A549 (cell line): Measurements from ENCODE around the gene NR2E1. TPM values are rescaled to one million over a fixed set of nuclear protein-coding genes. Genes with fewer than 3 reads are reported as not detected.

Experiments used
- ATAC-seq, 2 experiments: fragments of 200-7000 bp in 1 of 2; fragments of >200 bp in 1 of 2; cut with Nextera tagmentation in 1 of 2; cut with Tn5 transposase in 1 of 2; 3 replicates each; pipeline versions ENCODE4 v1.8.0 to v1.9.1; 2018 to 2020; ENCODE audit warnings: mild to moderate bottlenecking in 1 of 2, moderate library complexity in 1 of 2
- CTCF ChIA-PET: fragments of 300-600 bp; sonication (Branson Sonifier 250); formaldehyde crosslinking; extraction: SDS; loops from one replicate; lab custom pipeline; 2021; ENCODE audit warnings: antibody characterized with exemption, inconsistent platforms; lab: Yijun Ruan, JAX
- POLR2A ChIA-PET: fragments of 350-600 bp; formaldehyde crosslinking; extraction: SDS; loops from one replicate; lab custom pipeline; 2021; ENCODE audit warnings: antibody characterized with exemption, inconsistent platforms; lab: Yijun Ruan, JAX
- DNase-seq, 2 experiments: peaks; one replicate each; pipeline versions ENCODE4 v3.0.0 to v3.0.0-alpha.2; 2011 to 2016; ENCODE audit warnings: low read depth in 1 of 2, low spot score in 1 of 2
- FAIRE-seq: peaks from 2 replicates; lab custom pipeline; 2011; peaks lifted over from hg19 to GRCh38; lab: Jason Lieb, UNC
- H3K27ac ChIP-seq, 2 experiments: fragments of >200 bp; sonication (Bioruptor Twin); formaldehyde crosslinking; 3 replicates each; pipeline ENCODE4 v1.5.1; 2016 to 2017
- H3K4me1 ChIP-seq: fragments of >200 bp; sonication (Bioruptor Twin); formaldehyde crosslinking; 3 replicates; pipeline ENCODE4 v1.6.1; 2016
- H3K4me2 ChIP-seq: fragments of >200 bp; sonication (Bioruptor Twin); formaldehyde crosslinking; 3 replicates; pipeline ENCODE4 v1.6.1; 2016
- H3K4me3 ChIP-seq: fragments of >200 bp; sonication (Bioruptor Twin); formaldehyde crosslinking; 3 replicates; pipeline ENCODE4 v1.5.1; 2016
- H3K9me3 ChIP-seq: fragments of >200 bp; sonication (Bioruptor Twin); formaldehyde crosslinking; 3 replicates; pipeline ENCODE4 v1.6.1; 2016
- BHLHE40 ChIP-seq: IDR thresholded peaks from 2 replicates; pipeline ENCODE4 v1.6.1; 2012; ENCODE audit warnings: low read depth, low read length, inconsistent platforms
- CBX8 ChIP-seq: fragments of 200-600 bp; sonication (generic); IDR thresholded peaks from 2 replicates; pipeline ENCODE4 v1.6.1; 2016
- EHF ChIP-seq: fragments of 250-450 bp; sonication (Bioruptor Pico); IDR thresholded peaks from 2 replicates; pipeline ENCODE4 v1.5.0; 2020; ENCODE audit warnings: mild to moderate bottlenecking
- ESRRA ChIP-seq: fragments of 150-350 bp; IDR thresholded peaks from 2 replicates; pipeline ENCODE4 v1.6.1; 2014; ENCODE audit warnings: mild to moderate bottlenecking, low read length, borderline replicate concordance
- FOXS1 ChIP-seq: fragments of 250-450 bp; sonication (Bioruptor Pico); IDR thresholded peaks from 2 replicates; pipeline ENCODE4 v1.5.0; 2020; ENCODE audit warnings: mild to moderate bottlenecking, moderate library complexity
- HDAC2 ChIP-seq: fragments of 200-600 bp; sonication (generic); IDR thresholded peaks from 2 replicates; pipeline ENCODE4 v1.6.1; 2016
- HEYL ChIP-seq: fragments of 250-450 bp; sonication (Bioruptor Pico); IDR thresholded peaks from 2 replicates; pipeline ENCODE4 v1.8.0; 2021; ENCODE audit warnings: mild to moderate bottlenecking, moderate library complexity
- JUNB ChIP-seq: fragments of >200 bp; sonication (Bioruptor Twin); formaldehyde crosslinking; IDR thresholded peaks from 2 replicates; pipeline ENCODE4 v1.6.1; 2016
- PHF8 ChIP-seq: fragments of 200-600 bp; sonication (generic); IDR thresholded peaks from 2 replicates; pipeline ENCODE4 v1.6.1; 2016; ENCODE audit warnings: low read depth, mild to moderate bottlenecking, antibody characterized with exemption, moderate library complexity, borderline replicate concordance
- RAD21 ChIP-seq, 2 experiments: fragments of >200 bp in 1 of 2; sonication (Bioruptor Twin) in 1 of 2; formaldehyde crosslinking in 1 of 2; IDR thresholded peaks in 1 of 2; conservative IDR thresholded peaks in 1 of 2; 2 replicates in 1 of 2; 3 replicates in 1 of 2; pipeline ENCODE4 v1.6.1; 2012 to 2018; ENCODE audit warnings: inconsistent platforms in 1 of 2
- RARB ChIP-seq: fragments of 250-450 bp; sonication (Bioruptor Pico); IDR thresholded peaks from 2 replicates; pipeline ENCODE4 v1.8.0; 2021; ENCODE audit warnings: mild to moderate bottlenecking, moderate library complexity
- RNF2 ChIP-seq: fragments of 200-600 bp; sonication (generic); IDR thresholded peaks from 2 replicates; pipeline ENCODE4 v1.6.1; 2016; ENCODE audit warnings: low read depth, mild to moderate bottlenecking, antibody characterized with exemption, moderate library complexity, borderline replicate concordance
- SREBF2 ChIP-seq: fragments of 450-650 bp; IDR thresholded peaks from 2 replicates; pipeline ENCODE4 v1.6.1; 2014; ENCODE audit warnings: mild to moderate bottlenecking, moderate library complexity
- ZNF302 ChIP-seq: fragments of 250-450 bp; sonication (Bioruptor Pico); IDR thresholded peaks from 2 replicates; pipeline ENCODE4 v1.9.0; 2021; ENCODE audit warnings: inconsistent platforms, mild to moderate bottlenecking, moderate library complexity
- ZSCAN20 ChIP-seq: fragments of 250-450 bp; sonication (Bioruptor Pico); IDR thresholded peaks from 2 replicates; pipeline ENCODE4 v1.8.0; 2022; ENCODE audit warnings: mild to moderate bottlenecking, moderate library complexity
- WGBS: methylation state at CpG from one replicate; pipeline ENCODE4 v1.1.6; 2017; ENCODE audit errors: missing lambda C conversion rate; 5-methylcytosine and 5-hydroxymethylcytosine counted together
- polyA plus RNA-seq, 4 experiments: library from polyadenylated mRNA; depleted of rRNA in 3 of 4; stranded (reverse); fragments of >200 nt; fragmentation: RNase III in 1 of 4; extraction: RNeasy Plus Mini Kit Qiagen cat#74134 plus additional on column Dnase treatment in 1 of 4; gene quantifications; 2 replicates in 3 of 4; 3 replicates in 1 of 4; pipeline ENCODE4 v1.2.3, GENCODE V29; 2011 to 2017
- TF ChIP-seq, protein P1 (sequence below): fragments of 250-450 bp; sonication (Bioruptor Pico); IDR thresholded peaks from 2 replicates; pipeline ENCODE4 v1.5.0; 2021; ENCODE audit warnings: mild to moderate bottlenecking, moderate library complexity, borderline replicate concordance
- TF ChIP-seq, protein P2 (sequence below): IDR thresholded peaks from 2 replicates; pipeline ENCODE4 v1.6.1; 2012
- TF ChIP-seq, protein P3 (sequence below): IDR thresholded peaks from 2 replicates; pipeline ENCODE4 v1.6.1; 2012; ENCODE audit warnings: low read depth, borderline replicate concordance
- TF ChIP-seq, protein P4 (sequence below): IDR thresholded peaks from 2 replicates; pipeline ENCODE4 v1.6.1; 2012
- TF ChIP-seq, protein P5 (sequence below): fragments of 150-350 bp; IDR thresholded peaks from 2 replicates; pipeline ENCODE4 v1.6.1; 2014; ENCODE audit warnings: low read depth, mild to moderate bottlenecking, low read length
- TF ChIP-seq, protein P6 (sequence below): fragments of 250-450 bp; sonication (Bioruptor Pico); IDR thresholded peaks from 2 replicates; pipeline ENCODE4 v1.5.0; 2020; ENCODE audit warnings: low read depth, mild to moderate bottlenecking, moderate library complexity
- TF ChIP-seq, protein P7 (sequence below): fragments of >200 bp; sonication (Bioruptor Twin); formaldehyde crosslinking; IDR thresholded peaks from 2 replicates; pipeline ENCODE4 v1.6.1; 2016

The NR2E1 gene
- polyA plus RNA-seq, 2 of the 4 experiments (the other 2 are of a cell fraction), result 0.03 TPM; not detected in 1

DNA sequence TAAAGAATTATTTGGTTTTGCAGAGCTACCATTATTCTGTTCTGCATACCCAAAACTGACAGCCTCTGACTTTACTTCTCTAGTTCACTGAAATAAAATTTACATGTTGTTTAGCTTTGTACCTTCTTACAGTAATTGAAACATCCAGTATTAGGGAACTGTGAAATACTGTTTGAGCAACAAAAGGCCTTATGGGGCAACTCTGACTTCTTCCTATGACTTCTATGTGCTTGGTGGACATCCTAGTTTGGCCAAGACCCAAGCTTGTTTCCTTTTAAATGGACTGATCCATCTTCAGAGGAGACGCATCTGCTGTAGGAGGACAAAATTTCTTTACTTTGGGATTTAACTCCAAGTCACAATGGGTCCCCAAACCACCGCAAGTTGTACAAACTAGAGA, 44.7 kb downstream of the NR2E1 start (continued):
- TF ChIP-seq, protein P1, sequence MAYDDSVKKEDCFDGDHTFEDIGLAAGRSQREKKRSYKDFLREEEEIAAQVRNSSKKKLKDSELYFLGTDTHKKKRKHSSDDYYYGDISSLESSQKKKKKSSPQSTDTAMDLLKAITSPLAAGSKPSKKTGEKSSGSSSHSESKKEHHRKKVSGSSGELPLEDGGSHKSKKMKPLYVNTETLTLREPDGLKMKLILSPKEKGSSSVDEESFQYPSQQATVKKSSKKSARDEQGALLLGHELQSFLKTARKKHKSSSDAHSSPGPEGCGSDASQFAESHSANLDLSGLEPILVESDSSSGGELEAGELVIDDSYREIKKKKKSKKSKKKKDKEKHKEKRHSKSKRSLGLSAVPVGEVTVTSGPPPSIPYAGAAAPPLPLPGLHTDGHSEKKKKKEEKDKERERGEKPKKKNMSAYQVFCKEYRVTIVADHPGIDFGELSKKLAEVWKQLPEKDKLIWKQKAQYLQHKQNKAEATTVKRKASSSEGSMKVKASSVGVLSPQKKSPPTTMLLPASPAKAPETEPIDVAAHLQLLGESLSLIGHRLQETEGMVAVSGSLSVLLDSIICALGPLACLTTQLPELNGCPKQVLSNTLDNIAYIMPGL, result no peak
- TF ChIP-seq, protein P2, sequence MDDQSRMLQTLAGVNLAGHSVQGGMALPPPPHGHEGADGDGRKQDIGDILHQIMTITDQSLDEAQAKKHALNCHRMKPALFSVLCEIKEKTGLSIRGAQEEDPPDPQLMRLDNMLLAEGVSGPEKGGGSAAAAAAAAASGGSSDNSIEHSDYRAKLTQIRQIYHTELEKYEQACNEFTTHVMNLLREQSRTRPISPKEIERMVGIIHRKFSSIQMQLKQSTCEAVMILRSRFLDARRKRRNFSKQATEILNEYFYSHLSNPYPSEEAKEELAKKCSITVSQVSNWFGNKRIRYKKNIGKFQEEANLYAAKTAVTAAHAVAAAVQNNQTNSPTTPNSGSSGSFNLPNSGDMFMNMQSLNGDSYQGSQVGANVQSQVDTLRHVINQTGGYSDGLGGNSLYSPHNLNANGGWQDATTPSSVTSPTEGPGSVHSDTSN, result no peak
- TF ChIP-seq FOXS1 (CRISPR knock-in tag) (no peak), BHLHE40 (no peak)
- TF ChIP-seq, protein P3, sequence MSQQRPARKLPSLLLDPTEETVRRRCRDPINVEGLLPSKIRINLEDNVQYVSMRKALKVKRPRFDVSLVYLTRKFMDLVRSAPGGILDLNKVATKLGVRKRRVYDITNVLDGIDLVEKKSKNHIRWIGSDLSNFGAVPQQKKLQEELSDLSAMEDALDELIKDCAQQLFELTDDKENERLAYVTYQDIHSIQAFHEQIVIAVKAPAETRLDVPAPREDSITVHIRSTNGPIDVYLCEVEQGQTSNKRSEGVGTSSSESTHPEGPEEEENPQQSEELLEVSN, result no peak

DNA sequence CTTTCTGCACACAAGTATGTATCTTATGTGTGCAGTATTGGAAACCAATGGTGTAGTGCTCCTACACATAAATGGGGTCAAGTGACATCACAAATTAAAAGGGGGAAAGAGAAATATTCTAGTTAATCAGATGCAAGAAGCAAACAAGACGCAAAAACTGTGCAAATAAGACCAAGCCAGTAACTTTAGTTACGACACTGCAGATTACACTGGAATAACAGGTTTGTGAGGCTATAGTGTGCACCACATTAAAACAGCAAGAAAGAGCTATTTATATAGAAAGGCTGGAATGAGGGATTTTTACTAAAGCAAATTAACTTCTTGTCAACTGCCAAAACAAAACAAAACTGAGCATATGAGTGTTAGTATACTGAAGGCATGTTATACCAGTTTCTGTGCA, 45.8 kb downstream of the NR2E1 start:
- DNase-seq (no peak), ATAC-seq (no peak), FAIRE-seq (no peak)
- H3K9me3 ChIP-seq, result no peaks in the 10 kb centered on the region
- TF ChIP-seq RAD21 (conservative IDR thresholded peaks at IDR 0.05 in 1 of 2, IDR thresholded peaks at IDR 0.05 in 1 of 2) (no peak), PHF8 (no peak), RARB (CRISPR knock-in tag) (no peak), SREBF2 (no peak), BHLHE40 (no peak), ESRRA (no peak), EHF (no peak), ZSCAN20 (CRISPR knock-in tag) (no peak)
- TF ChIP-seq, protein P4, sequence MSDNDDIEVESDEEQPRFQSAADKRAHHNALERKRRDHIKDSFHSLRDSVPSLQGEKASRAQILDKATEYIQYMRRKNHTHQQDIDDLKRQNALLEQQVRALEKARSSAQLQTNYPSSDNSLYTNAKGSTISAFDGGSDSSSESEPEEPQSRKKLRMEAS, result no peak
- TF ChIP-seq, protein P5, sequence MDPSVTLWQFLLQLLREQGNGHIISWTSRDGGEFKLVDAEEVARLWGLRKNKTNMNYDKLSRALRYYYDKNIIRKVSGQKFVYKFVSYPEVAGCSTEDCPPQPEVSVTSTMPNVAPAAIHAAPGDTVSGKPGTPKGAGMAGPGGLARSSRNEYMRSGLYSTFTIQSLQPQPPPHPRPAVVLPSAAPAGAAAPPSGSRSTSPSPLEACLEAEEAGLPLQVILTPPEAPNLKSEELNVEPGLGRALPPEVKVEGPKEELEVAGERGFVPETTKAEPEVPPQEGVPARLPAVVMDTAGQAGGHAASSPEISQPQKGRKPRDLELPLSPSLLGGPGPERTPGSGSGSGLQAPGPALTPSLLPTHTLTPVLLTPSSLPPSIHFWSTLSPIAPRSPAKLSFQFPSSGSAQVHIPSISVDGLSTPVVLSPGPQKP, result no peak
- TF ChIP-seq, protein P6, sequence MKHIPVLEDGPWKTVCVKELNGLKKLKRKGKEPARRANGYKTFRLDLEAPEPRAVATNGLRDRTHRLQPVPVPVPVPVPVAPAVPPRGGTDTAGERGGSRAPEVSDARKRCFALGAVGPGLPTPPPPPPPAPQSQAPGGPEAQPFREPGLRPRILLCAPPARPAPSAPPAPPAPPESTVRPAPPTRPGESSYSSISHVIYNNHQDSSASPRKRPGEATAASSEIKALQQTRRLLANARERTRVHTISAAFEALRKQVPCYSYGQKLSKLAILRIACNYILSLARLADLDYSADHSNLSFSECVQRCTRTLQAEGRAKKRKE, result no peak
- TF ChIP-seq, protein P7, sequence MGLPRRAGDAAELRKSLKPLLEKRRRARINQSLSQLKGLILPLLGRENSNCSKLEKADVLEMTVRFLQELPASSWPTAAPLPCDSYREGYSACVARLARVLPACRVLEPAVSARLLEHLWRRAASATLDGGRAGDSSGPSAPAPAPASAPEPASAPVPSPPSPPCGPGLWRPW, result no peak
- no peaks in the 10 kb centered on the region for H3K4me1 ChIP-seq
- CTCF ChIA-PET, result no interaction called here
- H3K4me2 ChIP-seq, result no peak overlapping the region
- WGBS, result 94% methylated on average over 2 of the region's 2 CpGs
- no peak overlapping the region for H3K27ac ChIP-seq
- no peak overlapping the region for H3K4me3 ChIP-seq
- POLR2A ChIA-PET, result no interaction called here

DNA sequence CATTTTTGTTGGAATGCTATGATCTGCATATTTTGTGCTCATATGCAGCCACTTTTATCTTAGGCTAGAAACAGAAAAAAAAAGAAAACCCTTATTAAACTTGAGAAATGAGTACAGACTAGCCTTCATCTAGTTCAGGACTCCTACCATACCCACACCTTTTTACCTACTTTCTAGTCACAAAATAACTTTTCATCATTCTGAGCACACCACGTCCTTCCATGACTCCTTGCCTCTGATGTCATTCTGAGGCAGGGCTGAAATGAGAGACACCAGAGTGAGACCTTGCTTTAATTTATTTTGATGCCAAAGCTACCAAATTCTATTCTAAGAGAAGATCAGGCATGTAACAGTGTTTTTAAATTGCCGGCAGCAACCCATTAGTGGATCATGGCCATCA, 56.2 kb downstream of the NR2E1 start:
- no peak overlapping the region for H3K4me2 ChIP-seq
- no peak overlapping the region for H3K4me3 ChIP-seq
- no peak for TF ChIP-seq ZNF302 (CRISPR knock-in tag)
- TF ChIP-seq RNF2, result no peak
- no peak for TF ChIP-seq PHF8
- TF ChIP-seq HEYL (CRISPR knock-in tag), result no peak
- TF ChIP-seq JUNB, result no peak
- TF ChIP-seq, protein P3, result no peak
- TF ChIP-seq HDAC2, result no peak
- no peak for TF ChIP-seq CBX8
- WGBS, result 92% methylated on average over 2 of the region's 2 CpGs
- CTCF ChIA-PET, result no interaction called here
- FAIRE-seq (no peak), ATAC-seq (no peak), DNase-seq (no peak)
- H3K9me3 ChIP-seq, result no peaks in the 10 kb centered on the region
- peaks cover 13% of the 10 kb centered on the region for H3K4me1 ChIP-seq
- H3K27ac ChIP-seq, result peak overlapping the region in 1 of 2 experiments; percentile 35; a peak in 2 of 6 replicates
- POLR2A ChIA-PET, result no interaction called here
